B cell (primary cell): ENCODE data around the gene CPED1. TPM values are rescaled to one million over a fixed set of nuclear protein-coding genes. Genes with fewer than 3 reads are reported as not detected.

Experiments
- ATAC-seq: fragments of 200-7000 bp; cut with Tn5 transposase; one replicate; pipeline ENCODE4 v1.10.0; 2021; ENCODE audit warnings: low read depth, mild to moderate bottlenecking, moderate number of reproducible peaks, moderate library complexity
- CTCF ChIA-PET: fragments of 350-600 bp; sonication (Branson Sonifier 250); formaldehyde crosslinking; loops from one replicate; lab custom pipeline; 2021; ENCODE audit warnings: antibody characterized with exemption, inconsistent platforms; lab: Charles Lee
- POLR2A ChIA-PET: fragments of 350-600 bp; sonication (Branson Sonifier 250); formaldehyde crosslinking; loops from one replicate; lab custom pipeline; 2021; ENCODE audit warnings: antibody characterized with exemption; lab: Charles Lee
- DNase-seq: peaks from one replicate; pipeline ENCODE4 v3.0.0; 2013
- H2AFZ ChIP-seq: 2 replicates; pipeline ENCODE4 v1.6.1; 2012; ENCODE audit warnings: mild to moderate bottlenecking, low read depth, low read length; ENCODE audit not compliant: insufficient read depth, poor library complexity, severe bottlenecking
- H3K27ac ChIP-seq, 2 donors: 1 replicate in 1 of 2; 2 replicates in 1 of 2; pipeline ENCODE4 v1.5.1; 2012 to 2013; ENCODE audit warnings: low read length in 2 of 2, mild to moderate bottlenecking in 2 of 2, moderate library complexity in 1 of 2
- H3K27me3 ChIP-seq, 4 experiments: fragments of 200-600 bp in 1 of 4; sonication (generic) in 1 of 4; replicated peaks in 1 of 4; 1 replicate in 2 of 4; 2 replicates in 2 of 4; pipeline versions ENCODE4 v1.6.1 to v1.7.0; 2013 to 2016; ENCODE audit warnings: low read length in 3 of 4, mild to moderate bottlenecking in 2 of 4, mixed read lengths in 1 of 4, moderate library complexity in 1 of 4; ENCODE audit not compliant: insufficient read depth in 4 of 4, control insufficient read depth in 3 of 4; ENCODE audit errors: control extremely low read depth in 1 of 4
- H3K36me3 ChIP-seq, 2 experiments: replicated peaks in 1 of 2; 1 replicate in 1 of 2; 2 replicates in 1 of 2; pipeline versions ENCODE4 v1.6.1 to v1.7.1; 2013; ENCODE audit warnings: low read length in 1 of 2; ENCODE audit not compliant: insufficient read depth in 2 of 2, control insufficient read depth in 1 of 2; ENCODE audit errors: control extremely low read depth in 1 of 2, extremely low read depth in 1 of 2
- H3K4me1 ChIP-seq, 2 donors: fragments of 200-600 bp in 1 of 2; sonication (generic) in 1 of 2; 1 replicate in 1 of 2; 2 replicates in 1 of 2; pipeline versions ENCODE4 v1.5.1 to v1.6.1; 2013 to 2017; ENCODE audit warnings: low read length in 2 of 2; ENCODE audit not compliant: control insufficient read depth in 2 of 2, insufficient read depth in 2 of 2
- H3K4me2 ChIP-seq: replicated peaks from 2 replicates; pipeline ENCODE3; 2012; ENCODE audit warnings: mild to moderate bottlenecking, low read depth, low read length; ENCODE audit not compliant: poor library complexity, severe bottlenecking
- H3K4me3 ChIP-seq, 5 experiments: fragments of 200-600 bp in 1 of 5; sonication (generic) in 1 of 5; 1 replicate in 3 of 5; 2 replicates in 2 of 5; pipeline versions ENCODE4 v1.5.1 to v1.7.0; 2011 to 2016; ENCODE audit warnings: low read length in 4 of 5, mild to moderate bottlenecking in 4 of 5, low read depth in 2 of 5, control low read depth in 1 of 5, moderate library complexity in 1 of 5; ENCODE audit not compliant: insufficient read depth in 1 of 5; ENCODE audit errors: control extremely low read depth in 1 of 5, extremely low read depth in 1 of 5
- H3K79me2 ChIP-seq: fragments of 200-600 bp; sonication (generic); one replicate; pipeline ENCODE4 v1.6.0; 2016; ENCODE audit warnings: low read length; ENCODE audit not compliant: control insufficient read depth, insufficient read depth
- H3K9ac ChIP-seq: fragments of 200-600 bp; sonication (generic); 2 replicates; pipeline ENCODE4 v1.6.1; 2017; ENCODE audit warnings: mild to moderate bottlenecking, low read length, moderate library complexity
- H3K9me3 ChIP-seq, 3 donors: one replicate each; pipeline versions ENCODE4 v1.6.1 to v1.7.1; 2013; ENCODE audit warnings: low read length in 2 of 3; ENCODE audit not compliant: control insufficient read depth in 2 of 3, insufficient read depth in 1 of 3; ENCODE audit errors: control extremely low read depth in 1 of 3
- H4K20me1 ChIP-seq: 2 replicates; pipeline ENCODE4 v1.6.0; 2012; ENCODE audit warnings: mild to moderate bottlenecking, low read length; ENCODE audit not compliant: insufficient read depth, control insufficient read depth, poor library complexity, severe bottlenecking
- H3K27ac Mint-ChIP-seq: one replicate; pipeline ENCODE4 v1.8.0; 2021; ENCODE audit warnings: mixed read lengths
- H3K27me3 Mint-ChIP-seq: one replicate; pipeline ENCODE4 v1.8.0; 2021; ENCODE audit warnings: mixed read lengths
- H3K4me1 Mint-ChIP-seq: one replicate; pipeline ENCODE4 v1.8.0; 2021; ENCODE audit warnings: mixed read lengths
- H3K4me3 Mint-ChIP-seq: one replicate; pipeline ENCODE4 v1.8.0; 2021; ENCODE audit warnings: mixed read lengths
- H3K9me3 Mint-ChIP-seq: one replicate; pipeline ENCODE4 v1.8.0; 2022; ENCODE audit warnings: mixed read lengths; ENCODE audit not compliant: insufficient read depth
- EZH2 ChIP-seq: IDR thresholded peaks from 2 replicates; pipeline ENCODE4 v1.6.1; 2012; ENCODE audit warnings: borderline replicate concordance, low read depth, mild to moderate bottlenecking, moderate library complexity, low read length; ENCODE audit not compliant: insufficient read depth, poor library complexity, severe bottlenecking
- WGBS: methylation state at CpG from one replicate; pipeline ENCODE4 v1.1.5; 2013; ENCODE audit warnings: missing lambda C conversion rate; ENCODE audit not compliant: insufficient coverage; 5-methylcytosine and 5-hydroxymethylcytosine counted together
- intact Hi-C: fragments of 100-400 bp; cut with micrococcal nuclease; formaldehyde crosslinking; loops from one replicate; pipeline ENCODE4 v1.10.0; 2022
- polyA plus RNA-seq: library from polyadenylated mRNA; depleted of rRNA; stranded (reverse); fragments of >200 nt; gene quantifications from 2 replicates; pipeline ENCODE4 v1.2.3, GENCODE V29; 2012
- total RNA-seq, 2 donors: library from RNA; stranded (reverse); fragments of 120-200 nt in 1 of 2; gene quantifications; 1 replicate in 1 of 2; 2 replicates in 1 of 2; pipeline versions ENCODE4 v1.2.3 to v1.2.4, GENCODE V29; 2013 to 2022
- TF ChIP-seq, protein P1 (sequence below): fragments of 200-600 bp; IDR thresholded peaks from one replicate; pipeline ENCODE4 v1.8.0; 2022; ENCODE audit warnings: antibody characterized with exemption, mild to moderate bottlenecking

CPED1 gene
- total and polyA plus RNA-seq, 2 donors (not counting 1 experiment from before 2014, with no cell fraction given): 0.44 to 3.8 TPM

DNA sequence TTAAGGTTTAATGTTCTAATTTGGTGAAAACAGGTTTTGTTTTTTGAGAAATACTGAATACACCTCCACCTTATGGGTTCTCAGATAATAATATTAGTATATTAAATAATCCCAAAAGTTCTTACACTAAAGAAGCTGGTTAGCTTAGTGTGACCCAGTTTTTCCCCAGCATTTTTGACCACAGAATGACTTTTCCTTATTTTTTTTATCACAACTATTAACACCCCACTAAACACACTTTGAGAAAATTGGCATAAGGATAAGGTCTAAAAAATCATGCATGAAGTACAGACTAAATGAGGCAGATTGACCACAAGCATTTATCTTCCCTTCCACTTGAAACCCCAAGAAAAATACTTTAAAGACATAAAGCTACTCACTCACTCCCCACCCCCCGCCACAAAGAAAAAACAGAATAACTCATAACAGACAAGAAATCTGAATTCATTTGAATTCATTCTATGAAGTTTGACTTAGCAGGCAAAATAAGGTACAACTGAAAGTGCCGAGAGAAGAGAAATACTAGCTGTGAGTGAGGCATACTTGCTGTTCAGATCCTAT, 290.6 kb downstream of the CPED1 start:
- no peaks in the 10 kb centered on the region for H3K27me3 Mint-ChIP-seq
- Histone ChIP-seq H3K4me3 (no peak overlapping the region), H3K27ac (no peak overlapping the region), H3K9me3 (peaks cover 0 to 4% (median 3%) of the 10 kb centered on the region in 3 donors), H3K4me2 (no peak overlapping the region), H3K36me3 (no peaks in the 10 kb centered on the region), H3K4me1 (peaks cover 0 to 5% of the 10 kb centered on the region in 2 donors), H3K79me2 (peaks cover 4% of the 10 kb centered on the region), H2AFZ (no peak overlapping the region), H3K27me3 (no peaks in the 10 kb centered on the region), H4K20me1 (no peaks in the 10 kb centered on the region), H3K9ac (no peak overlapping the region)
- H3K4me3 Mint-ChIP-seq: no peak overlapping the region
- H3K9me3 Mint-ChIP-seq: peaks cover 4% of the 10 kb centered on the region
- no peak overlapping the region for H3K27ac Mint-ChIP-seq
- ChIA-PET CTCF (interaction anchor here (1.6 kb wide), 1 partner anchor 151 kb away, joined by 3 read pairs; no protein-coding TSS in a partner anchor), POLR2A (no interaction called here)
- DNase-seq (no peak), ATAC-seq (no peak)
- no peak for TF ChIP-seq EZH2
- TF ChIP-seq, protein P1, sequence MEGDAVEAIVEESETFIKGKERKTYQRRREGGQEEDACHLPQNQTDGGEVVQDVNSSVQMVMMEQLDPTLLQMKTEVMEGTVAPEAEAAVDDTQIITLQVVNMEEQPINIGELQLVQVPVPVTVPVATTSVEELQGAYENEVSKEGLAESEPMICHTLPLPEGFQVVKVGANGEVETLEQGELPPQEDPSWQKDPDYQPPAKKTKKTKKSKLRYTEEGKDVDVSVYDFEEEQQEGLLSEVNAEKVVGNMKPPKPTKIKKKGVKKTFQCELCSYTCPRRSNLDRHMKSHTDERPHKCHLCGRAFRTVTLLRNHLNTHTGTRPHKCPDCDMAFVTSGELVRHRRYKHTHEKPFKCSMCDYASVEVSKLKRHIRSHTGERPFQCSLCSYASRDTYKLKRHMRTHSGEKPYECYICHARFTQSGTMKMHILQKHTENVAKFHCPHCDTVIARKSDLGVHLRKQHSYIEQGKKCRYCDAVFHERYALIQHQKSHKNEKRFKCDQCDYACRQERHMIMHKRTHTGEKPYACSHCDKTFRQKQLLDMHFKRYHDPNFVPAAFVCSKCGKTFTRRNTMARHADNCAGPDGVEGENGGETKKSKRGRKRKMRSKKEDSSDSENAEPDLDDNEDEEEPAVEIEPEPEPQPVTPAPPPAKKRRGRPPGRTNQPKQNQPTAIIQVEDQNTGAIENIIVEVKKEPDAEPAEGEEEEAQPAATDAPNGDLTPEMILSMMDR: no peak
- intact Hi-C loops: loop anchor here (5.0 kb wide), 1 partner anchor 33 kb away; no protein-coding TSS in a partner anchor
- 67% methylated on average over 1 of the region's 2 CpGs for WGBS
- H3K4me1 Mint-ChIP-seq: peaks cover 40% of the 10 kb centered on the region

DNA sequence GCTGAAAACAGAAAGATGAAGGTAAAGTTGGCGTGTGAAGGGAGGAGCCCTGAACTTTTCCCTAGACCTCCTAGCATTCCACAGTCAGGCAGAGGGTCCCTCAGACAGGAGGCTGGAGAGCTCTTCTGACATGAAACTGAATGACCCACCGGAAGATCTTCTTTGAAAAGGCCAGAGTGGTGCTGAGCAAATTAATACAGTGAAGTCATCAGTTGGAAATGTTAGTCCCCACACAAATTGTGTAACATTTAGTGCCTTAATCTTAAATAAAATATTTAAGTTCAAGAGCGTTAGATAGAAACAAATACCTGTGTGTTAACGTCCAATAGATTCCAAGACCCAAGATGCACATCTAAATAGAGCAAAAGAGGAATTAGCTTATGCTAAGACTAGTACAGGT, 291.3 kb downstream of the CPED1 start:
- Histone ChIP-seq H2AFZ (no peak overlapping the region), H3K79me2 (peaks cover 4% of the 10 kb centered on the region), H3K36me3 (no peaks in the 10 kb centered on the region), H3K27me3 (no peaks in the 10 kb centered on the region), H3K9ac (no peak overlapping the region), H3K4me1 (peaks cover 0 to 5% of the 10 kb centered on the region in 2 donors), H3K4me2 (no peak overlapping the region), H3K4me3 (no peak overlapping the region), H3K27ac (no peak overlapping the region), H4K20me1 (no peaks in the 10 kb centered on the region), H3K9me3 (peaks cover 0 to 10% (median 10%) of the 10 kb centered on the region in 3 donors)
- peaks cover 9% of the 10 kb centered on the region for H3K9me3 Mint-ChIP-seq
- POLR2A ChIA-PET: no interaction called here
- CTCF ChIA-PET: interaction anchor here (1.6 kb wide), 1 partner anchor 152 kb away, joined by 3 read pairs; no protein-coding TSS in a partner anchor
- H3K27me3 Mint-ChIP-seq: no peaks in the 10 kb centered on the region
- no peak for ATAC-seq
- WGBS: no CpG with 5 or more reads among the region's 4 CpGs
- DNase-seq: no peak
- TF ChIP-seq, protein P1: no peak
- no peak for TF ChIP-seq EZH2
- no peak overlapping the region for H3K4me3 Mint-ChIP-seq
- no peak overlapping the region for H3K27ac Mint-ChIP-seq
- intact Hi-C loops: loop anchor here (2.0 to 5.0 kb wide), 2 partner anchors 13 to 32 kb away; no protein-coding TSS in a partner anchor
- H3K4me1 Mint-ChIP-seq: peaks cover 38% of the 10 kb centered on the region
